Muscle of arm (tissue), 12 donors: ENCODE measurements around the gene C16orf96. TPM values are rescaled to one million over a fixed set of nuclear protein-coding genes. Genes with fewer than 3 reads are reported as not detected.

ENCODE experiments used
- DNase-seq: peaks from one replicate; pipeline ENCODE4 v3.0.0-alpha.2; 2013
- polyA plus RNA-seq, 12 donors: library from polyadenylated mRNA; unstranded; fragments of 120-200 nt; gene quantifications; one replicate each; pipeline ENCODE4 v1.2.1, GENCODE V29; 2013; ENCODE audit not compliant: insufficient read length in 12 of 12

Gene C16orf96
- polyA plus RNA-seq, 12 donors, result 0.32 to 1.1 (median 0.57) TPM; not detected in 2

DNA sequence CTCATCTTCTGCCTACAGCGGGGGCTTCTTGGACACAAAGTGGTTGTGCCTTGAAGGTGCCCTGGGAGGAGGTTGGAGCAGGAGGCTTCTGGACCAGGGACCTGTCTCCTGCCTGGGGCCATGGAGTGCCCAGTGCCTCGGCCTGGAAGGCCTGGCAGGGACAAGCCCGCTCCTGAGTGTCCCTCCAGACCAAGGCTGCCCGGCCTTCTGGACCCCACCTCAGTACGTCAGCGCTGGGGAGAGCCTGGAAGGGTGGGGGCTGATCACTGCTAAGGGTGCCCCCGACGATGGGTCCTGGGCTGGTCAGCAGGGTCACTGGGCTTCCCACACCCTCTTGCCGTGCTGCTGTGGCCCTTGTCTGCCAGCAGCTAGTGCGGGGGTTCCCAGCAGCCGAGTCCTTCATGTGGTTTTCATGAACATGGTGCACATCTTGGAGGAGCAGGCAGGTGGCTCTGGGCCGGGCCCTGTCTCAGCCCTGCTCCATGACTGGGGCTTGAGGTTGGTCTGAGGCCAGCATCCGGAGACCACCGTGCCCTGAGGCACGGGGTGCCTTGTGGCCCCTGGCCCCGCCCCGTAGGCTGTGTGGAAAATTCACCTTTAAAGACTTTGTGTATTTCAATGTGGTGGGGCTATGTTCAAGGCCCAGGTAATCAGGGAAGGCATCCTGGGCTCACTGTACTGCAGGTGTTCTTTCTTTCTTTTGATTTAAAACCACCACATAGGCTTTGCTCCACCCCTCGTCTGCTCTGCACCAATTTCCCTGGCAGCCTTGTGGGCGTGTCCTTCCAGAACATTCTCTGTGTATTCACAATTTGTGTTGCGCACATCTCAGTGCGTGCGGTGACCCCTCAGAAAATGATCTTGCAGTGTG lies 90.9 kb downstream of the C16orf96 start:
- no peak for DNase-seq

DNA sequence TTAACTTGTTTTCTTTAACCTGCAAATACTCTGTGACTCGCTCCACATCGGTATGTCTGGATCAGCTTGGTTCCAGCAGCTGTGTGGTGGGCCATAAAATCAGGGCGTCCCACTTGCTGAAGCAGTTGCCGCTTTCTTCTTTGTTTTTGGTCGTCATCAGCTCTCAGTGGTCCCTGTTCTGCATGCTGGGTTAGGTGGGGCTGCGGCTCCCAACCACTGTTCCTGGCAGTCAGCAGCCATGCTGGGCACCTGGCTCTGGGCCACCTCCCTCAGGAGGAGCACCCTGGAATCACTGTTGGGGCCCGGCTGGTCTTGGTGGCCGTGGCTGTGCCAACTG lies 91.5 kb downstream of the C16orf96 start:
- DNase-seq, result no peak

DNA sequence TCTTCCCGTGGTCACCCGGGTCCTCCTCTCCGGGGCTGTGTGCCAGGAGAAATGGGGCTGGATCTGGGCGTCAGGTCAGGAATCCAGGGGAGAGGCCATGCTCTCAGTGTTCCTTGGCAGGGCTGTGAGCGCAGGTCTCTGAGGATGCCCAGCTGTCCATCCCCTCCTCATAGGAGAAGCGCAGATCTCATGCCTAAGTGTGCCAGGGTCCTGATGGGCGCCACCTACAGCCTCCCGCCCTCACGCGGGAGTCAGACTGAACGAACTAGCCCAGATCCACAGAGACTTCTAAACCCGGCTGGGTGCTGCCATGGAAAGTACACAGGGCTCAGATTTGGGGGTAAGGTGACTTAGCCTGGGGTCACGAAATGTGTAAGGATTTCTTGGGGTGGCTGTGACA lies 92.8 kb downstream of the C16orf96 start:
- no peak for DNase-seq

- DNase-seq, result no peak
Observed at GRCh38 chr16:4649744-4650442, 93.8 kb downstream of the C16orf96 start.

Other genes starting within 250 kb of the C16orf96 start
- gene GLIS2, start 240.3 kb upstream of the C16orf96 start, polyA plus RNA-seq, result 10 to 100 TPM in 11 of 12 donors, not detected in 1; 13.6 to 35.0 (median 19.8) TPM
- 10 to 100 TPM in 10 of 12 donors, not detected in 2; 16.3 to 28.6 (median 20.4) TPM for gene PAM16, start 205.0 kb upstream of the C16orf96 start, polyA plus RNA-seq
- 10 to 100 TPM in 5 of 12 donors, 1 to 10 TPM in 6, not detected in 1; 6.2 to 22.1 (median 9.9) TPM for gene VASN, start 184.5 kb upstream of the C16orf96 start, polyA plus RNA-seq
- gene CORO7, start 139.7 kb upstream of the C16orf96 start, polyA plus RNA-seq, result 10 to 100 TPM in 11 of 12 donors, not detected in 1; 15.7 to 26.2 (median 20.7) TPM
- 10 to 100 TPM in 11 of 12 donors, not detected in 1; 24.7 to 31.6 (median 29.0) TPM for gene DNAJA3, start 130.5 kb upstream of the C16orf96 start, polyA plus RNA-seq
- 10 to 100 TPM in 10 of 12 donors, not detected in 2; 11.0 to 36.3 (median 14.7) TPM for gene NMRAL1, start 81.7 kb upstream of the C16orf96 start, polyA plus RNA-seq
- 10 to 100 TPM in 11 of 12 donors, not detected in 1; 30.4 to 52.1 (median 37.3) TPM for gene HMOX2, start 79.9 kb upstream of the C16orf96 start, polyA plus RNA-seq
- 10 to 100 TPM in 11 of 12 donors, not detected in 1; 24.5 to 52.4 (median 34.6) TPM for gene CDIP1, start 17.6 kb upstream of the C16orf96 start, polyA plus RNA-seq
- 10 to 100 TPM in 11 of 12 donors, not detected in 1; 11.2 to 44.0 (median 15.0) TPM for gene UBALD1, start 58.5 kb downstream of the C16orf96 start, polyA plus RNA-seq
- 10 to 100 TPM in 11 of 12 donors, not detected in 1; 25.3 to 60.5 (median 33.1) TPM for gene MGRN1, start 68.5 kb downstream of the C16orf96 start, polyA plus RNA-seq
- gene NUDT16L1, start 137.2 kb downstream of the C16orf96 start, polyA plus RNA-seq, result 10 to 100 TPM in 11 of 12 donors, not detected in 1; 13.6 to 55.0 (median 21.2) TPM
- 10 to 100 TPM in 9 of 12 donors, 1 to 10 TPM in 2, not detected in 1; 8.3 to 20.2 (median 12.7) TPM for gene ANKS3, start 177.9 kb downstream of the C16orf96 start, polyA plus RNA-seq
- gene DNAAF8, start 178.2 kb downstream of the C16orf96 start, polyA plus RNA-seq, result 10 to 100 TPM in 1 of 12 donors, 1 to 10 TPM in 4, under 1 TPM in 6, not detected in 1; 0.78 to 13.1 (median 0.99) TPM
- 10 to 100 TPM in 4 of 12 donors, 1 to 10 TPM in 7, not detected in 1; 6.6 to 13.9 (median 9.8) TPM for gene ZNF500, start 210.8 kb downstream of the C16orf96 start, polyA plus RNA-seq
- gene SEPTIN12, start 232.0 kb downstream of the C16orf96 start, polyA plus RNA-seq, result 10 to 100 TPM in 1 of 12 donors, not detected in 11; 14.2 TPM
- 1 to 10 TPM in 2 of 12 donors, under 1 TPM in 3, not detected in 7; 0.21 to 1.2 (median 0.36) TPM for gene SMIM22, start 239.0 kb downstream of the C16orf96 start, polyA plus RNA-seq
- 10 to 100 TPM in 9 of 12 donors, 1 to 10 TPM in 2, not detected in 1; 7.7 to 27.6 (median 11.2) TPM for gene ROGDI, start 246.3 kb downstream of the C16orf96 start, polyA plus RNA-seq